IPS-11a (cell line): ENCODE measurements around the gene PLCG2.

Experiments
- H3K4me3 ChIP-seq: one replicate; pipeline ENCODE4 v1.5.1; 2013; ENCODE audit warnings: low read depth, low read length, control low read depth

Gene PLCG2

DNA sequence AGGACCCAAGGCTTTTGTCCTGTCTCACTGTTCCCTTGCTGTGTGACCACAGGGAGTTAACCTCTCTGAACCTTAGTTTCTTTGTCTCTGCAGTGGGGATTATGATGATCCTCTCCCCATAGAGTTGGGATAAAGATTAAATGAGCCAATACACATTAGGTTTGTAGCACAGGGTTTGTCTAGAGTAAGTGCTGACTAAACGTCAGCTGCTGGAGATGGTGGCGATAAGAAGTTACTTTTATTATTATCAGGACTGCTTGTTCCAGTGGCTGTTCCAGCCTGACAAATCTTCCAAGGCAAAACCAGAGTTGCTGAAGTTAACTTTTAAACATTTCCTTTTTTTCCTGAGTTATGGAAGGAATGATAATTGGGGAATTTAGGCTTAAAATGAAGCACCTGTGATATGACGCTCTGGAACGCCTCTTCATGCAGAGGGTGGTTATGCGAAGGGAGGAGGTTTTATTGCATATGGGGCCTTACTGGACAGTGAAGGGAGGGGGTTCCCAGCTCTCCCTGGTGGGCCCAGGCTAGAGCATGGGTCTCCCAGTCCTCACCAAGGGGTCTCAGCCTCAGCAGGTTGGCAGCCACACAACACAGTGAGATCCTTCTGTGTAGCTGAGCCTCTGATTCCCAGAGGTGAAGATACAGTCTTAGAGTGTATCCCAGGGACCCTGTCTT, 35.8 kb downstream of the PLCG2 start:
- H3K4me3 ChIP-seq: no peak overlapping the region

GRCh38 chr16:81815429-81815766, 36.3 kb downstream of the PLCG2 start:
- H3K4me3 ChIP-seq: no peak overlapping the region

DNA sequence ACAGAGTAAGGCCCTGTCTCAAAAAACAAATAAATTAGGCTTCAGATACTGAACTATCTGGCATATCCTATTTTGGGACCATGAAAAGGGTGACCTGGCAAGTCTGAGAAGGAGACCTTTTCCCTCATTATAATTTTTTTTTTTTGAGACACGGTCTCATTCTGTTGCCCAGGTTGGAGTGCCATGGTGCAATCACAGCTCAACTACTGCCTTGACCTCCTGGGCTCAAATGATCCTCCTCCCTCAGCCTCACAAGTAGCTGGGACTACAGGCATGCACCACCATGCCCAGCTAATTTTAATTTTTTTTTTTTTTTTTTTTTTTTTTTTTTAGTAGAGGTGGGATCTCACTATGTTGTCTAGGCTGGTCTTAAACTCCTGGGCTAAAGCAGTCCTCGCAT, 37.3 kb downstream of the PLCG2 start:
- no peak overlapping the region for H3K4me3 ChIP-seq

- H3K4me3 ChIP-seq: no peak overlapping the region
These were observed 37.7 kb downstream of the PLCG2 start for GRCh38 chr16:81816793-81817210.

DNA sequence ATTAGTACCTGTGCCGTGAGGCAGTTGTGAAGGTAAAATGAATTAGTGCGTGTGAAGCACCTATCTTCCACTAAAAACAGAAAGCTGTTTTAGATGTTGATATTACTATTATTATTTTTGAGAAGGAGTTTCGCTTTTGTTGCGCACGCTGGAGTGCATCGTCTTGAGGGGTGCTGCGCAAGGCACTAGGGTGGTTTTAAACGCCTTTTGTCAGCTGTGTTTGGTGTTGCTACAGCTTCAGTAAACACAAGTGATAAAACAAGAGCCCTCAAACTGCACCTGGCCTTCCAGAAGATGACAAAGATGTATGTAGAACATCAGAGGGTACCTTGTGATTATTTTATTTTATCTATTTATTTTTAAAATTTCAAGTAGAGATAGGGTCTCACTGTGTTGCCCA, 38.2 kb downstream of the PLCG2 start:
- no peak overlapping the region for H3K4me3 ChIP-seq

DNA sequence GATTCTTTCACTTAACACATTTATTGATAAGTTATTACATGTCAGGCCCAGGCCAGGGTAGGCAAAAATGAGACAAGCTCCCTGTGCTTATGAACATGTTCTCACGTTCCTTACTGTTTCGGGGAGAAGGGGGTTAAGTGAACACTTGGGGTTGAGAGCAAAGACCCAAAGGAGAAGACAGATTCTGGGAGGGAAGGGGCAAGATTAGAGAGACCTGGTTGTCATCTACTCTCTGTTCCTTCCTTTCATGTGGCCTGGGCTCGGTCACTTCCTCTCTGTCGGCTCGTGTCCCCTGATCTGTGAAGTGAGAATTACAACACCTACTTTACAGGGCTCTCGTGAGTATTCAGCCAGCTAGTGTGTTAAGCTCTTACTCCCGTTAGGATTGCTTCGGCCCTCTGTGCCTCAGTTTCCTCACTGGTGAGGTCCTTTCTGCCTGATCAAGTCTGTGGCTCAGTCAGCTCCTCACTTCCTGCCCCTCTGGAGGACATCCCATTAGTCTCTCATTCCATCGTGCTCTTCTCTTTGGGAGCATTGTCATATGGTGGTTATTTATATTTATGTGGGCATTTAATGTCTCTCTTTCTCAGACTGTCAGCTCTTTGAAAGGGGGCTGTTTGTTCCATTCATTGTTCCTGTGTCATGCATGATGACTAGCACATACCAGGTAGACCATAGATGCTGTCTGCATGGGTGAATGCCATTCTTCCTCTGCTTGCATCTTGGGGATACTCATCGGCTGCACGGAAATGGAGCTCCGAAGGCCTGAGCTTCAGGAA, 38.9 kb downstream of the PLCG2 start:
- H3K4me3 ChIP-seq: no peak overlapping the region

- no peak overlapping the region for H3K4me3 ChIP-seq
These were observed 39.4 kb downstream of the PLCG2 start for GRCh38 chr16:81818568-81818896.

DNA sequence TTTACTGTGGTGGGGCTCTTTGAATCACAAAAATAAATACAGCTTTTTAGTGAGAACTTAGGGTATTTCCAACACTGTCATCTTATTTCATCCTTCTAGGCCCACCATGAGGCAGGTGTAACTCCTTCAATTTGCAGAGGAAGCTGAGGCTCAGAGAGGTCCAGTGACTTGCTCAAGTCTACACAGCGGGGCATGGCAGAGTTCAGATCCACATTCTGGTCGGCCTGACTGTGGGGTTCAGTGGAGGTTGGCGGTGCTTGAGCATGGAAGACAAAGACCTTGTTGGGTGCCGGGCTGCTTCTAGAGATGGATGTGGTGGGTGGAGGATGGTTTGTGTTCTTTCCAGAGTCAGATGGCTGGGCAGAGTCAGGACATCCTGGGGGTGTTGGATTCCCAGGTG, 39.8 kb downstream of the PLCG2 start:
- no peak overlapping the region for H3K4me3 ChIP-seq

DNA sequence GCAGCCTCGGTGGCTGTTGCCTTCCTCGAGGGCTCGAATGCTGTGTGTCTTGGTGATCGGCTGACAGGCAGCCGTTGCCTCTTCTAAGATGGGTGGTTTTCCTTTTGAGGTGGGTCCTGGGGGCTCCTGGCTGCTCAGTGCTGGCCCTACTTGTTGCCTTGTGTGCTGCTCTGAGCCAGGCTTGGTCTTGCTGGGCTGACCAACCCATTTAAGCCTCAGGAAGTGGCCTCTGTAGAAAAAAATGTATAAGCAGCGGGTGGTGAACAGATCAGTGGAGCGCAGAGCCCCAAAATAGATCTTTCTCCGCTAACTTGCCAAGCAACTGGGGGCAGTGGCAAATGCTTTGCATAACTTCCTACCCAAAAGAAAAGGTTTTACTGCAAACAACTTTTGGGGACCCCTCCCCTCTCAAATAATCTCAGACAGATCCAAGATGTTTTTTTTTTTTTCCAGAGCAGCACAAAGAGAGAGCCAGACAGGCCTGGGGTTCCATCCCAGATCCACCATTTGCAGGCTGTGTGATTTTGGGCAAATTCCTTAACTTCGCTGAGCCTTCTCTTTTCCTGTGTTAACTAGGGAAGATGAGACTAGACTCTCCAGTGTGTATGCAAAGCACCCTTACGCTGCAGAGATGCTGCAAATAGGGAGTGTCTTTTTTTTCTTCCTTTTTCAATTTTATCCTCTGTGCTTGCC, 42.5 kb downstream of the PLCG2 start:
- H3K4me3 ChIP-seq: no peak overlapping the region

DNA sequence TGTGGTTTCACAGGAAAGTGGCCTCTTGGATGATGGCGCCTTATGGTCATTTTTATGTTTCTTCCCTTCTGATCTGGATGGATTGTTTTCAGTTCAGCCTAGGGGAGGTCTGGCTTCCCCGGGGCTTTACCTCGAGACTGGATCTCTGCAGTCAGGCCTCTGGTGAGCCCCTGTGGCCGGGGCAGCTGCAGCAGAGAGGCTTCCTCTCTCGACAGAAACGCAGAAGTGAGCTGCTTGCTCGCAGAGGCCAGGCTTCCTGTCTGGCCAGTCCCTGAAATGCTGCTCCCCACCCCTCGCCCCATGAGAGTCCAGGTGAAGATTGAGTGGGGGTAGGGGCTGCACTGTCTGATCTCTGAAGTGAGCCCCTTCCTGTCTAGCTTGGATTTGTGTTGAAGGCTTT, 44.0 kb downstream of the PLCG2 start:
- no peak overlapping the region for H3K4me3 ChIP-seq

GRCh38 chr16:81823734-81824133, 44.6 kb downstream of the PLCG2 start:
- H3K4me3 ChIP-seq: no peak overlapping the region

DNA sequence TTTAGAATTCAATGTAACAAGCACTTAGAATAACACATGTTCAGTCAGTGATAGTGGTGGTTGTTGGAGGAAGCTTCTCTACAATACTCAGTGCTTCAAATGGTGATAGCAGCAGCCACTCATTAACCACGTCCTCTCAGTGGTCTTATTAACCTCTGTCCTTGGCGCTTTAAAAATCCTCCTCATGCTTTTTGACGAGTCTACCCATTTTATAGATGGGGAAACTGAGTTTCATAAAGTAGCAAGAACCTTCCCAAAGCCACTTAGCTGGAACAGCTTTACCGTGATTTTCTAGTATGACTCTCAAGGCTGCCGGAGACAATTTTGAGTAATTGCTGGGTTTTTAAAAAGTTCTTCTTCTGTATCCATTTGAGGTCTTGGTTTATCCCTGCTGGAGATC, 47.4 kb downstream of the PLCG2 start:
- H3K4me3 ChIP-seq: no peak overlapping the region

DNA sequence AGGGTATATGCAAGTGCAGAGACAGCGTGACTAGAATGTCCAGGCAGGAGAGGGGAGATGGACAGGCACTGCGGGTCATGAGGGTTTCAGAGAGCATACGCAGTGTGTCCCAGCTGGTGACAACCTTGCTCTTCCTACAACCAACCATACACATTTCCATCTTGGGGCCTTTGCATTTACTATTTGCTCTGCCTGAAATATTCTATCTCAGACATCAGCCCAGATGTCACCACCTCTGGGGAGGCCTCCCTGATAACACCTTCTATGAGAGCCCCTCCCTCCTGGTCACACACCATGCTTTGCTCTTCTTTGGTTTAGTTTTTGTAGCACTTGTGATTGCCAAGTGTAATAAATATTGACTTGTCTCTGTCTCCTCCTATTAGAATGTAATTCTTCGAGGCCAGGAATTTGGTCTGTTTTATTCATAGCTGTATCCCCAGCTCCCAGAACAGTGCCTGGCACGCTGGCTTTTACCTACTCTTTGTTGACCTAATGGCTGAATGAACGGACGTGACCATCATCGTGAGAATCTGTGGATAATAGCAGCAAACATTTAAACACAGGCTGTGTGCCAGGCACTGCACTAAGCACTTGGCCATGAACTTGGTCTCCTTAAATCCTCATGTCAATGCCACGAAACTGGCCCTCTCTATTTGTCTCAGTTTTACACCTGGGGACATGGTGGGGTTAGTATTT, 51.9 kb downstream of the PLCG2 start:
- no peak overlapping the region for H3K4me3 ChIP-seq

DNA sequence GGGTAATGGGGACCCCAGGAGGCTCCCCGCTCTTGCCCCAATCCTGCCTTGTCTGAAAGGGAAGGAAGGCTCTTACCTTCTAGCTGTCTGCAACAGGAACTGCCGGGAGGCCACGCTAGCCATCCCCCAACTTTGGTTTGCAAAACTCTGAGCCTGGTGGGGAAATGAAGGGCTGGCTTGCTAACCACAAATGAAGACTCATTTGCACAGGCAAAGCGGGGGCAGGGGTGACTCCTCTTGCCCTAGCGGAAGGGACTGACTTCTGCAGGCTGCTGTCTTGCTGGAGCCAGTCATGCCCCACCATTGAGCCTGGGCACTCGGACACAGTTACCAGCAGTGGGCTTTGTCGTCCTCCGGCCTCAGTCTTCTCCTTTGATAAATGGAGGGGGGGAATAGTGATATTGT, 52.6 kb downstream of the PLCG2 start:
- H3K4me3 ChIP-seq: no peak overlapping the region

DNA sequence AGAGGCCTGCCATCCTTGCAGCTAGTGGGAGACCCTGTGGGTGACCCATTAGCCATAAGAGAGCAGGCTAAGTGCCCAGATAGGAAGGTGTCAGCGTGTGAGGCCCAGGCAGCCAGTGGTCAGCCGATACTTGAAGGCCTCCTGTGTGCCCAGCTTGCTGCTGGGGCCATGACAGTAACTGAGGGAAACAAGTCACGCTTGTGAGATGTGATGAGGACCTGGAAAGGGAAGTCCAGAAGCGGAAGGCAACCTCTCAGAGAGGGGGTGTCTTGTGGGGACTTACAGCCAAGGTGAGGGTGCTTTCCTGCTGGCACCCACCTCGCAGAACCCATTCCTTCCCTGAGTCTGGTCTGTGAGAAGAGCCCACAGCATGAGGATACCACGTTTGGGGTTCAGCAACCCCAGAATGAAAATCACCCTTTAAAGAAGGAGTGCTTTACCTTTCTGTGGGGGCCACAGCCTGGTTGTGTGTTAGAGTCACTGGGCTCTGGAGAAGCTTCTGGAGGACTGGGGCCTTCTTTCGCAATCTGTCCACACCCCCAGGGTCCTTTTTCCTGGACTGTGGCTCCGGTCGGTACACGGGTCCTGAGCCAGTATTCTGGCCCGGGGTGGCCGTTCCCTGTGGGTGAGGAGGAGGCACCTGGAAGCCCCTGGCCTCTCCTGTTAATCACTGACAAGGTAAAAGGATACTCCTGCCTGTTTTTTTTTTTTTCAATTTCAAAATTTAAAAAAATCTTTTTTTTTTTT, 53.9 kb downstream of the PLCG2 start:
- H3K4me3 ChIP-seq: no peak overlapping the region

GRCh38 chr16:81833751-81834150, 54.7 kb downstream of the PLCG2 start:
- no peak overlapping the region for H3K4me3 ChIP-seq

DNA sequence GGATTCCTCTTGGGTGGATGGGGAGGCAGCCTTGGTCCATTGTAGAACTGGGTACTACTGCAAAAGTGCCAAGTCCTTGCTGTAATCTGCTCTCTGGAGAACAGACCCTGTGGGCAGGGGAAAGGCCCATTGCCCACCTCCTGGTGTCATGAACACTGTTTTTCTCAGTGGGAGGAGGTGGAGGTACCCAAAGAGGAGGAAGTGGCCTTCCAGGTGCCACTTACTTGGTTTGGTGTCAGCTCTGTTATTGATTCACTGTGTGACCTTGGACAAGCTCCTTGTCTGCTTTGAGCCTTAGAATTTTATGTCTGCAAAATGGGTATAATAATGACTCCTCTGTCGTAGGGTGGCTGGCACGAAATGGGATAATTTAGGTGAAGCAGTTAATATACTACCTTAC, 55.8 kb downstream of the PLCG2 start:
- H3K4me3 ChIP-seq: no peak overlapping the region

DNA sequence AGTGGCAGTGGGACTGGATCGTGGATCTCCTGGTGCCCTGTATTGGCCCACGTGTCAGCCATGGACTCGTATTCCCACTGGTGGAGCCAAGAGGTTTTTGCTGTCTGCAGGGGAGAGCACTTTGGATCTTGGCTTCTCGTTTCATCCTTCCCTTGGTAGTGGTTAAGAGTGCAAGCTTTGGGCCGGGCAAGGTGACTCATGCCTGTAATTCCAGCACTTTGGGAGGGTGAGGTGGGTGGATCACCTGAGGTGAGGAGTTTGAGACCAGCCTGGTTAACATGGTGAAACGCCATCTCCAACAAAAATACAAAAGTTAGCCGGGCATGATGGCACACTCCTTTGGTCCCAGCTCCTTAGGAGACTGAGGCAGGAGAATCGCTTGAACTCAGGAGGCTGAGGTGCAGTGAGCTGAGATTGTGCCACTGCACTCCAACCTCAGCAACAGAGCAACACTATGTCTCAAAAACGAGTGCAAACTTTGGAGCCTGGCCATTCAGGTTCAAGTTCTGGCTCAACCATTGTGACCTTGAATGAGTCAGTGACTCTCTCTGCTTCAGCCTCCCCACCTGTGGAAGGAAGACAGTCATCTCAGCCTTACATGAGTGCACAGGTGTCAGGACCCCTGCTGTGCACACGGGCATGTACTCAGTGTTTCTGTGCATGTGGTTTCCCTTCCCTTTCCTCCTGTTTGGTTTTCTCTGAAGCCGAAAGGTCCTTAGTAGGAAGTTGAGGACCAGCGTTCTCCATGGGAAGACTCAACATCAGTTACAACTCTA, 57.4 kb downstream of the PLCG2 start:
- no peak overlapping the region for H3K4me3 ChIP-seq

GRCh38 chr16:81837312-81837751, 58.2 kb downstream of the PLCG2 start:
- no peak overlapping the region for H3K4me3 ChIP-seq

- H3K4me3 ChIP-seq: no peak overlapping the region
These were observed 59.7 kb downstream of the PLCG2 start for GRCh38 chr16:81838794-81839193.
